Daoy (cell line): Measurements from ENCODE around the gene PER1. TPM values are rescaled to one million over a fixed set of nuclear protein-coding genes. Genes with fewer than 3 reads are reported as not detected.

Experiments used
- DNase-seq: peaks from one replicate; pipeline ENCODE4 v3.0.0-alpha.2; 2015; ENCODE audit warnings: low read depth
- total RNA-seq: library from RNA; depleted of rRNA; stranded (reverse); fragments of >200 nt; shearing (Covaris generic); gene quantifications from 2 replicates; pipeline ENCODE4 v1.2.3, GENCODE V29; 2014

Gene PER1
- total RNA-seq, 1 experiment from 2014 or later = 0.74 TPM

DNA sequence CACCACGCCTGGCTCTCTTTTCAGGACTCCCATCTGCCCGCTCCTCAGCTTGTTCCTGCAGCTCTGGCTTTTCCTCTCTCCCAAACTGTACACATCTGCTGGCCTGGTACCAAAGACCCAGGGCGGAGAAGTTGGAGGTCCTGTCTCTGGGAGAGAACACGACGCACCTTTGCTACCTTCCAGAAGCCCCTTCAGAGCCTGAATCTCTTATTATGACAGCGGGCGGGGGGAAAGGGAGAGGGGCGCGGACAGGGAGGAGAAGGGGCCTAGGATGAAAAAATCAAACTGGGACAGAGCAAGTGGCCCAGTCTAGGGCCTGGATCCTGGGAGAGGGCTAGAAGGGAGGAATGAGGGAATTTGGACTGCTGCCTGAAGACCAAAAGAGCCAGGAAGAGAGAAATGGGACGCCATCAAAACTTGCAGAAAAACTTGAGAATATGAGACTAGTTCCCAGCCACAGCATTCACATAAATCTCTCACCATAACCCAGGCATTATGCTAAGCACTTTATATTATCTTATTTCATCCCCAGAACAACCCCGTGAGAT, 2.5 kb upstream of the PER1 start:
- no peak for DNase-seq

DNA sequence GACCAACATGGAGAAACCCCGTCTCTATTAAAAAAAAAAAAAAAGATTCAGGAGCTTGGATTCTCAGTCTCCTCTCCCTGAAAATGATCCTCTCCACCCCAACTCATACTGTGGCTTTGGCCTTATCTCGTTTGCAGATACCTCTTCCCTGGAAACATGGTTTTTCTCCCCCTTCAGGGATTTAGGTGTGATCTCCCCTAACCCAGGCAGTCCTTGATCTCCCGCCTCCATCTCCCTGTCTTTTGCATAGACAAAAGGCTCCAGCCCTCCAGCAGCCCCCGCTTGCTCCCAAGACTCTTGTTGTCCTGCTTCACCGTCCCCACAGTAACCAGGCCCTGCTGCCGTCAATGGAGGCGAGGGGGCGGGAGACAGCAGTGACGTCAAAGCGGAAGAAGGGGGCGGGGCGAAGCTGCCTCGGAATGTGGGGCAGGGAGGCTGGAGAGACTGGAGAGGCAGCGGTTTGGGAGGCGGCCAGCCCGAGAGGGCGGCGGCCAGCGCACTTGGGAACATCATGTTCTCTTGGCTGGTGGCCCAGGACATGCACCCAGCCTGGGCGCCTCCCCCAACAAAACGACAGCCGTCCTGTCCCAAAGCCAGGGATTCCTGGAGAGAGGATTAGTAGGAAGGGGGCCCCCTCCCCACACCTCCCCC, 1.9 kb upstream of the PER1 start:
- DNase-seq = peak; percentile 97

DNA sequence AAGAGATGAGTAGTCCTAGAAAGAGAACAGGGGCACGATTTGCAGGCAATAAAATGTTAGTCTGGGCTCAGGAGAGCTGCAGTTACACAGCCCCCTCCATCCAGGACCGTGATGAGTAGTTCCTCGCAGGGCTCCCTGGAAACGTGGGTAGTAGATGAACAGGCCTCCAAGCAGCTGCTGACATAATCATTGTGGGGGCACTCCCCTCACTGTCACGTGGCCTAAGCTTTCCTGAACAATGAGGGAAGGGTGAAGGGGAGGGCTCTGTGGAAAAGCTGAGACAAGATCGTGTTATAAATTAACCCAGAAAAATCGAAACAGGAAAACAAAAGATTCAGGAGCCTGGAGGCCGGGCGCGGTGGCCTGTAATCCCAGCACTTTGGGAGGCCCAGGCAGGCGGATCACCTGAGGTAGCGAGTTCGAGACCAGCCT, 1.3 kb upstream of the PER1 start:
- peak; percentile 89 for DNase-seq

DNA sequence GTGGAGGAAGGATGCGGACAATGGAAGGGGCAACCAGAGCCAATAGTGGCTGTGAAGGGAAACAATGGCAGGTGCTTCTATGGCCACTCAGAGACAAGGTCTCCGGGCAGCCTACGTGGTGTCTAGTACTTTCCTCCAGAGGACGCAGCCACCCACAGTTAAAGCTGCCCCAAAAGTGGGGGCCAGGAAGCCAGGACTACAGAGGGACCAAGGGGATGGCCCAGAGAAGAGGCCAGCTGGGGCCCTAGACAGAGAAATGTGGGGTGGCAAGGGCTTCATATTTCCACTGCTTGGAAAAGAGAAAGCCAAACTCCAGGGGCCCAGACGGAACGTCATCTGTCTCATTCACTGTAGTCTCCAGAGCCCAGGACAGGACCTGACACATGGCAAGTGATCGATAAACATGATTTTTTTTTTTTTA, 837 bp upstream of the PER1 start:
- no peak for DNase-seq

DNA sequence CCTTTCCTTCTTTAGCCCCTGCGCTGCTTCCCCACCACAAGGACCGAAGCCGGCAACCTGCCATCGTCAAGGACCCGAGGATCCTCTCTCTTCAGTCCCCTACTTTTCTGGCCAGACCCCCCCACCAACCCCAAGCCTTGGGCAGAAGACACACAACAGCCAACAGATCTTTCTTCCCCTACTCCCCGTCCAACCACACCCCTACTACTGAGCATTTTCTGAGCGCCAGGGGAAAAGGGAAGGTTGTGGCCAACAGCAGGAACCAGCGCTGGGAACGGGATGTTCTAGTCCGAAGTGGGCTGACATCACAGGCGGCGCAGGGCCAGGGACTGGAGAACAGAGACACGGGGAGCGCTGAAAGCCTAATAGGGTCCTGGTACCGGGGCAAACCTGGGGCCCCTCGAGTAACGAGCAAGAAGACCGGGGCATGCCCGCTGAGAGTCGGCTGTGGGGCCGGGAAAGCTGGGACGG, 528 bp downstream of the PER1 start:
- peak; percentile 66 for DNase-seq

DNA sequence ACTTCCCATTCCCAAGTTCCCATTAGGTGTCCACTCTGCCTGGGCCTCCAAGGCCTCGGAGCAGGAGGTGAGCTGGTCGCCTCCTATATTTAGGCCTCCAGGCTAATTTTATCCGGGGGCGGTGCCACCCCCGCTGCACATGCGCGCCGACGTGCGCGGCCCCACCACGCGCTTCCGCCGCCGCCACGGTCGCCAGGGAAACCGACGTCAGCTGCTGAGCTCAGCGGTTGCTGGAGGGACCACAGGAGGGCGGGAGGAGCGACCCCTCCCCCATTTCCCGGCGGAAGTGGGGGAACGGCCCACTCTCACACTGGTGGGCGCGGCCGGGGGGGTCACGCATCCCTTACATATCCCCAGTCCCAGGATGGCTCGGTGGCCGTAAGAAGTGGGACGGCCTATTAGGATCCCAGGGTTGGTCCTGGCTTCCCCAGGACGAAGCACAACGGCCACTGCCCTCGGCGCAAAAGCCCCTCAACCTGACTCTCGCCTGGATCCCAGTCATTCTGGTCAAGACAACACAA, 1.0 kb downstream of the PER1 start:
- DNase-seq = peak; percentile 76

DNA sequence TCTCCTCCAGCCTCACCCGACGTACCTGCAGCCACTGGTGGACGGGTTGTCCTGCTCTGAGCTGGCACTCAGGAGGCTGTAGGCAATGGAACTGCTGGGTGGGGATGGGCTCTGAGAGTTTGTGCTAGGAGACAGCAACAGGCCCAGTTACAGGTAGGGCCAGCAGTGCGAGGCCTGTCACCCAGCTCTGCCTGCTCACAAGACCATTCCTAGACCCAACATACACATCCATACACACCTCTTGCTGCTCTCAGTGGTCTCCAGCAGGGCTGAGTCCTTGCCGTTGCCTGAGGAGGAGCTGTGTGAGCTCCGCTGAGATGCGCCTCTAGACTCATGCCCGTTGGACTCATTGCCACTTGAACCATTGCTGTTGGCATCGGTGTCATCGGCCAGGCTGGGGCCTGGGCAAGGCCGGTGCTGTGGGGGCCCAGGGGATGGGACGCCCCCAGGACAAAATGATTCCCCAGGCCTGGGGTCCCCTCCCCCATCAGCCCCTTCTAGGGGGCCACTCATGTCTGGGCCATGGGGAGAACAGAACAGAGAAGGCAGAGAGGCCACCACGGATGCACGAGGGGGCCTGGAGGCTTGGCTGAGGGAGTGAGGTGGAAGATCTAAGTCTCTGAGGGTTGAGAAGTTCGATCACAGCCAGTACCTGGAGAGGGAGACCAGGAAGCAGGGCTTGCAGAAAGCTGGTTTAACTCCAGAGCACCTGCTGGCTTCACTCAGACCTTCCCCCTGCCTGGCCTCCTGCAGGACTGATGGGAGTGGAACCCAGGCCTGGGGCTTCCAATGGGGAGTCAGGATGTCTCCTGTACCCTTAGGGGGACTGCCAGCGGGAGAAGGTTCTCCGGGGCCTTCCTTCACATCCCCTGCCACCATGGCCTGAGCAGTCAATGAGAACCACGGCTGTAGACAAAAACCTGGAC, 1.7 kb downstream of the PER1 start:
- no peak for DNase-seq

DNA sequence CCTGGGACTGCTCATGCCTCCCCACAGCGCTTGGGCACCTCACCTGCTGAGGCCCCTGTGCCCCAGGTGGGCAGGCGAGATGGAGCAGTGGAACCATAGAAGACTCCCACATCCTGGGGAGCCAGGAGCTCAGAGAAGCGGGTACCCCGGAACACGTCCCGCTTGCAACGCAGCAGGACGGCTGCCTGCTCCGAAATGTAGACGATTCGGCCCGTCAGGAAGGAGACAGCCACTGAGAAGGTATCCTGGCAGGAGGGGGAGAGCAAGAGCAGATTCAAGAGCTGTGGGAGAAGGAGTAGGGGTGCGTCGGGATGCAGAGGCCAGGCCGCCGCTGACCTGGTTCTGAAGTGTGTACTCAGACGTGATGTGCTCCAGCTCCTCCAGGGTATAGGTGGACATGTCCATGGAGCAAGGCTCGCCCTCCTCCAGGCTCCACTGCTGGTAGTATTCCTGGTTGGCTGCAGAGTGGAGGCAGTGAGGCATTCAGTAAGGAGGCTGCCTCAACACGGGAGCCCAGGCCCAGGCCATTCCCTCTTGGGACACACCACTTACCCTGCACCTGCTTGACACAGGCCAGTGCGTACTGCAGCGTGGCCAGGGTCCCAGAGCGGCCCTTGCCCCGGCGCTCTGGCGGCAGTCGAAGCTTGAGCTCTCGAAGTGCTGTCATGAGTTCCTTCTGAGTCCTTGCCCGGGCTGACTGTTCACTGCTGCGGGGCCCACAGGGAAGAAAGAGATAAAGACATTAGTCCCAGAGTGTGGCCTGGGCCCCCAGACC, 2.6 kb downstream of the PER1 start:
- no peak for DNase-seq

DNA sequence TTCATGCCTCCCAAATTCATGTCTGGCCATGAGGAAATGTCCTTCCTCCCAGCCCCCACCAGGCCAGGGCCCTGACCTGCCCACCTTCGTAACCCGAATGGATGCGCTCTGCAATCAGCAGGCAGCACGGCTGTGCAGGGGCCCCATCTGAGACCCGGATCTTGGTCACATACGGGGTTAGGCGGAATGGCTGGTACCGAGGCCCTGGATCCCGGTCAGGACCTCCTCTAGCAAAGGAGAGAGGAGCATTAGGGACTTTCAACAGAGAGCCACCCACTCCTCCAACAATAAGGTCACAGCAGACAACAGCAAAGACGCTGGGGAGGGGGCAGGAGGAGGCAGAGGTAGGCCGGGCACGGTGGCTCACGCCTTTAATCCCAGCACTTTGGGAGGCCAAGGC, 3.6 kb downstream of the PER1 start:
- no peak for DNase-seq

DNA sequence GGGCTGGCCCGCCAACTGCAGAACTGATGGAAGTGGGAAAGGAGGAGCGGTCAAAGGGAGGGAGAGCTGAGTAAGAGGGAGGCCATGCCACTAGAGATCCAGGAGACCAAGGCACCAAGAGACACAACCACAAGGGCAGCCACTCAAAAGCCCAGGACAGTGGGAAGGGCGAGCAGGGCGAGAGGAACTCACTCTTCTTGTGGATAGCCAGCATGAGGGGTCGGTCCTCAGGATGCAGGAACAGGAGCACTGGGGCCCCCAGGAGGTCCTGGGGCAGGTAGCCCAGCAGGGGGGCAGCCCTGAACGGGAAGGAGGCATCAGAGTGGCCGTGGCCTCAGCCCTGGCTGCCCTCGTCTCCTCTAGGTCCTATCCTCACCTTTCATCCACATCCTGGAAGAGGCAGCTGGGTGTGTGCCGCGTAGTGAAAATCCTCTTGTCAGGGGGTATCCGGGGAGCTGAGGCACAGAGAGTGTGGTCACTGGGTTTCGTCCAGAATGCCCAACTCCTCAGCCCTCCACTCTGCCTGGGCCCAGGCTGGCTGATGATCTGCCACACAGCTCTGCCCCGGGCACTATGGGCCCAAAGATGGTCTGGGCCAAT, 4.3 kb downstream of the PER1 start:
- DNase-seq = no peak

DNA sequence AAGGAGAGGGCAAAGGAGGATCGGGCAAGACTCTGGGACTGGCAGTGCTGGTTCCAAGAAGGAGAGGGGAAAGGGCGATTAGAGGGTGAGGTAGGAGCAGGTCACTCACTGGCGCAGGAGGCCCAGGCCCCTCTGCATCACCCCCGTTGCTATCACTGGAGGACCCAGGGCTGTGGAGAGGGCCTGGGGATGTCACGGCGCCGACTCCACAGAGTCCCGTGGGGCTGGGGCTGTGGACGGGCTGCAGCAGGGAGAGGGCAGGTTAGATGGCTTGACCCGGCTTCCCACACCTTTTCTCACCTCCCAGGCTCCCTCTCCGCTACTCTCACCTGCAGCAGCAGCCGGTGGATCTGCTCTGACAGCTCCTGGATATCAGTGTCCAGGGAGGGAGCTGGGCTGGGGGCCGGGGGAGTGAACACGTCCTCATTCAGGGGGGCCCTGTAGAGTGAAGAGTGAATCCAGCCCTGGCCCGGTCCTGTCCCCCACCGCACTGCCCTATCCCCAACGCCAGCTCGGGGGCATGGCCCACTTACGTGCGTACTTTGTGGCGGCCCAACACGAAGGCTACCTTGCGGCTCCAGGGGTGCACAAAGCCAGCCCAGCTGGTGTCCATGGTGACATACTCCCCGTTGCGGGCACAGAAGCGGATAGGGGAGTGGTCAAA, 4.9 kb downstream of the PER1 start:
- no peak for DNase-seq

DNA sequence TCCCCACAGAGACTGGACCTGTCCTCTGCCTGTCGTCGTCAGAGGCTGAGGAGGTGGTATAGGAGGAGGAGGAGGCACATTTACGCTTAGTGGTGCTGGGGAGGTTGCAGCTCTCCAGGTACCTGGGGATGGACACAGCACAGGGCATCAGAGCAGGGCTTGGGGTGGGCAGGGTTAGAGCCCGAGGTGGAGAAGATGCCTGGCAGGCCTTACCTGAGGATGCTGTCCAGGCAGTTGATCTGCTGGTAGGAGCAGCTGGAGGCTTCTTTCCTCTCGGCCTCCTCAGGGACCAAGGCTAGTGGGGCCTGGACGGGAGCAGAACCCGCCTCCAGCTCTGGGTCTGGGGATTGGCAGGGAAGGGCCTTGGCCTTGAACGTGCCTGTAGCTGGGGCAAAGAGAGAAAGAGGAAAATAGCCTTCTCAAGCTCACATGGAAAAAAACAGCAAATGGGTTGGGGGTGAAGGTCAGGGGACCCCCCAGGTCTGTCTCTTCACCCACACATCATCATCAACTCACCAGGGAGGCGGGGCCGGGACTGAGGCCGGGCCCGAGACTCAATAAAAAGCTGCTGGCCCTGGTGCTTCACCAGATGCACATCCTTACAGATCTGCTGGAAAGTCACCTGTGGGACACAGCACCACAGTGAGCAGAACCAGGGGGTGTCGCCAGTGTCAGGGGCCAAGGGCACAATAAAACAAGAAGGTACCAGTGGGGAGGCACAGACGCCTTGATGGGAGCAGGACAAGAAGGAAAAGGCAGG, 5.6 kb downstream of the PER1 start:
- no peak for DNase-seq

DNA sequence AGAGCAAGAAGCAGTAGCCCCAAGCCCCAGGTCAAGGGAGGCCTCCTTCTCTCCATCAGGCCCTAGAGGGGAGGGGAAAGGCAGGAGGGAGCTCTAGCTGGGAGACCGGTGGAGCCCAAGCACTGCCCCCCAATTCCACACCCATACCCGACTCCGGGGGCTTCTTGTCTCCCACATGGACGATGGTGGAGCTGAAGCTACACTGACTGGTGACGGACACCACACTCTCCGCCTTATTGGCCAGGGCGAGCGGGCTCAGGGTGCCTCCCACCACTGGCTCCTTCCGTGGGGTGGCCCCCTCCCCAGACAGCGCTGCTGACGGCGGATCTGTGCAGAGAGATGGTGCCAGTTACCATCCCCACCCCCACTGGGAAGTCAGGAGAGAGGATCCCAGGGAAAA, 6.4 kb downstream of the PER1 start:
- no peak for DNase-seq

DNA sequence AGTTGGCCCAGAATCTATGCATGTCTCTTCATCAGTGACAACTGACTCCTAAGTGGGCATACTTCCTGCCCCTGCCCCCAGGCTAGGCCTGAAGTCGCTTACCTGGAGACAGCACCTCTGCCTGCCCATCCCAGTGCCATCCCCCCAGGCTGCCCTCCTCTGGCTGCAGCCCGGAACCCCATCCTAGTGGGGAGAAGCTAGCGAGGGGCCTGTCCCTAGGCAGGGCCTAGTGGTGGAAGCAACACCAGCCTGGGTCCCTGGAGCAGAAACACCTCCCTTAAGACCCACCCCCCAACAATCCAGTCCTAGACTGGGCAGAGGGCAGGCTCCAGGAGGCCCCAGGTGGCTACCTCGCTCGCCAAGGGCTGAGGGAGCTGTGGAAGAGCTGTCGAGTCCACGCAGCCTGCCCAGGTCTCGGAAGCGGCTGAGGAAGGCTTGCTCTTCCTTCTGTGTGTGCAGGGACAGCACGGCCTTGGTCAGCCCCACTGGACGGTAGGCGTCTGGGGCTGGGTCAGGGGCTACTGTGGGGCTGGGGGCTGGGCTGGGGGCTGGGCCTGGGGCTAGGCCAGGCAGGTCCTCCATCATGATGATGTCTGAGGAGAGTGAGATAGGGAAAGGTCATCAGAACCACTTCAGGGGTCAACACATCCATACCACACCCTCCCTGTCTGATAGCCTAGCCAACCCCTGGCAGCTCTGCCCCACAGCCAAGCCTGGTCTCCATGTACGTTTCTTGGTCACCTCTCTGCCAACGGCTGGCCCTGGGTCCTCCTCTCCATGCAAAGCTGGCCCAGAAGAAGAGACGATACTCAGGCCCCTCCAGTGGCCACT, 7.6 kb downstream of the PER1 start:
- no peak for DNase-seq

DNA sequence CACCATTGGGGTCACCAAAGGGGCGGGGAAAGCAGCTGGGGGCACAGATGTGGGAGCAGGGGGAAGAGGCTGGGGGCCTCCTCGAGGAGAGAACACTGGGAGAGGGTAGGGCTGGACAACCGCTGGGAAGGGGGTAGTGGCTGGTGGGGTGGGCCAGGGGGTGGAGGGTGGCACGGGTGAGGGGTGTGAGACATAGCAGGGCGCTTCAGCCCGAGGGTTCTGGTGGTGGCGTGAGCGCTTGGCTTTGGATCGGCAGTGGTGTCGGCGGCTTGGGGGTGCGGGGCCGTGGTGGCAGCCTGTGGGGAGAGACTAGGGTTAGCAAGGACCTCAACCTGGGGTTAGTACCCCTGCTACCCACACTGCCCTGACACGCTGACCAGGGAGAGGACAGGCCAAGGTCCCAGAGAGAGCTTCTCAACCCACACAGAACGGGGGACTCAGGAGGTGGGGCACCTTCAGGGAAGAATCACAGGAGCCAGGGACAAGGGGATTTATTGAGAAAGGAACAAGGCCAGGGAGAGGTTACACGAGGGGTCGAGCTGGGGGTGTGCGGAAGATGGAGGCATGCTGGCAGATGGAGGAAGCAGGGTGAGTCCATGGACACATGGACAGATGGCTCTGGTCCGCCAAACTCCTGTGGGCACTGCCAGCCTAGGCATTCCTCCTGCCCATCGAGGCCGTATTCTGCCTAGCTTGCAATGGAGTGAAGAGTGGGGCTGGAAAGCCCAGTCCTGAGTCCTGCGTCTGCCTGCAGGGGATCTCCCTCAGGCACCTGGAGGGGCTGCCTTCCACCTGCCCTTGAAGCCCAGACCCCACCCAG, 8.4 kb downstream of the PER1 start:
- DNase-seq = no peak

DNA sequence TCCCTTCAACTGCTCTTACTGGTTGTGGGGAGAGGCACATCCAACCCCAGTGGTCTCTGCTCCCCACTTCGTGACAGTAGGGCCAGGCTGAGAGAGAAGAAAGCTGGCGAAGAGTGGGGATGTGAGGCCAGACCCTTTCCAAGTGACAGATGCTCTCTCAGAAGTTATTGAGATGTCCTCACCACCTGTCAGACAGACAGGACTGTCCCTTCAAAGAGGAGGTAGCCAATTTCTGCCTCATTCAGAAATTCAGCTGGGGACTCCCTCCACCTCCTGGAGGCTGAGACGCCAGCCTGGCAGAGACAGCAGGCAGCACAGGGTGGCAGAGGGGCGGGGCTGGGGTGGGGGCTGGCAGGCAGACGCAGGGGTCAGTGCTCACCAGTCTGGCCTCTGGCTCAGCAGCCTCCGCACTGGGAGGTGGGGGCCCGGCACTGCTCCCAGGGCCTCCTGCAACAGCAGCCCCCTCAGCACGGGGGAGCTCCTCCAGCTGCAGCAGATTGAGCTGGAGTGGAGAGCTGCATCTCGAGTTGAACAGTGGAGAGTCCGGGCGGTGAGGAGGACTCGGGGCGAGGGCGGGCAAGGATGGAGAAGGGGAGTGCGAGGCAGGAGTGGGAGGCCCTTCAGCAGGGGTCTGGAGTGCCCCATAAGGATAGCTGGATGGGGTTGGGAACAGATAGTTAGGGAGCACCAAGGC, 9.2 kb downstream of the PER1 start:
- no peak for DNase-seq

DNA sequence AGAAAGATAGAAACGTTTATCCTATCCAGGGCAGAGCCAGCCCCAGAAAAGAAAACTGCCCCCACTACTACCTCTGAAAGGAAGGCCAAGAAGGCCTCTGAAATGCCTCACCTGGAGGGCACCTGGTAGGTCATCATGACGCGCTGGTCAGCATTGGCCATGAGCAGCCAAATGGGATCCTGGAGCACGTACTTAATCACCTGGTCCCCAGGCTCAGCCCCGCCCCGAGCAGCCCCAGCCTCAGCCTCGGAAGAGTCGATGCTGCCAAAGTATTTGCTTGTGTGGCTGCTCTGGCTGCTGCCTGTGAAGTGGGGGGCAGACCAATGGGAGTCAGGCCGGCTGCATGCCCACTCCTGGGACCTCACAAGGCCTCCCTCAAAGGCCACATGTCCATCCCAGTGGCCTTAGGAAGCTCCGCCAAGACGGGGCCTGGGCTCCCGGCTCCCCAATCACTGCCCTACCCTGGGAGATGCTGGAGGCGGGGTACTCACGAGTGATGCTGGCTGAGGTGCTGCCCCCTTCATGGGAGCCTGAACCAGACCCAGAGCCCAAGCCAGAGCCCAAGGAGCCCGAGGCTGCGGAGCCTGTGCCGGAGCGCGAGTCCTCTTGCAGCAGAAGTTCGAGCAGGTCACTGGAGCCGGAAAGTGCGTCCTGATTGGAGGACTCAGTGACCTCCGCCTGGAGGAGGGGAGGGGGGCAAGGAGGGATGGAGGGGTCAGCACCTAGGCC, 9.9 kb downstream of the PER1 start:
- no peak for DNase-seq
